ENCODE results near the gene MLPH.
A peak's percentile ranks its signal among the peaks of the same experiment; 100 is the strongest.

MLPH gene

GRCh38 chr2:237572742-237573101, 85.7 kb downstream of the MLPH start:
- no peak for DNase-seq

- DNase-seq, result no peak
These were observed 86.8 kb downstream of the MLPH start for GRCh38 chr2:237573721-237574415.

GRCh38 chr2:237574467-237574866, 87.4 kb downstream of the MLPH start:
- DNase-seq, result no peak

- no peak for DNase-seq
These were observed 88.1 kb downstream of the MLPH start for GRCh38 chr2:237574894-237575868.

GRCh38 chr2:237575869-237576862, 89.1 kb downstream of the MLPH start:
- DNase-seq, result no peak

GRCh38 chr2:237576974-237577373, 89.9 kb downstream of the MLPH start:
- no peak for DNase-seq

GRCh38 chr2:237577458-237577857, 90.4 kb downstream of the MLPH start:
- DNase-seq, result no peak

- no peak for DNase-seq
These were observed 91.2 kb downstream of the MLPH start for GRCh38 chr2:237577956-237578870.

GRCh38 chr2:237581326-237581725, 94.3 kb downstream of the MLPH start:
- DNase-seq, result no peak

GRCh38 chr2:237581751-237582746, 95.0 kb downstream of the MLPH start:
- DNase-seq, result peak; percentile 66

- DNase-seq, result no peak
These were observed 96.6 kb downstream of the MLPH start for GRCh38 chr2:237583385-237584295.

- no peak for DNase-seq
These were observed 98.7 kb downstream of the MLPH start for GRCh38 chr2:237585590-237586221.

- no peak for DNase-seq
These were observed 101.1 kb downstream of the MLPH start for GRCh38 chr2:237588044-237588696.

GRCh38 chr2:237590272-237591140, 103.5 kb downstream of the MLPH start, which contains the start of gene RAB17:
Gene RAB17 (minus strand): TSS chr2:237590734. CDS start chr2:237586154, 4,580 bp downstream.
- no peak for DNase-seq

GRCh38 chr2:237591141-237591881, 104.3 kb downstream of the MLPH start:
- DNase-seq, result peak; percentile 44

GRCh38 chr2:237592425-237592980, 105.5 kb downstream of the MLPH start:
- no peak for DNase-seq
